ENCODE data around the gene METTL25. TPM values are rescaled to one million over a fixed set of nuclear protein-coding genes. Genes with fewer than 3 reads are reported as not detected.

METTL25 gene
- total RNA-seq, 1 experiment from 2014 or later, result 11.6 TPM

DNA sequence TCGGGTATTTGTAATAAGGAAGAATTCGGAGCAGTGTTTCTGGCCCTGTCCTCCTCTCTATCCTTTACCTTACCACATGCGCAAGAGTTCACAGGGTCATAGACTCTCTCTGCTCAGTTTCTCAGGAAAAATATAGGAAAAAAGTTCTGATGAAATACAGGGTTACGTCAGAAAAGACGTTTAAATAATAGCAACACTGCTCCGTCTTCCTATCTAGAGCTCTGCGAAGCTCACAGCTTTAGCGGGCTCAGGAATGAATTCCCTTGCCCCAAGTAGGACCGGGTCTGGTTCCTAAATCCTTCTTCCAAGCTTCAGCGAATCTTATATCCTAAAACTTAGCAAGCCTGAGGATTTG is 507 bp upstream of the METTL25 start:
- Histone ChIP-seq H3K23me2 (ENCODE audit: insufficient read length, low read depth, low read length, poor library complexity, severe bottlenecking) (no peaks in the 10 kb centered on the region), H3K4me2 (ENCODE audit: insufficient read depth, insufficient read length, low read length) (peak overlapping the region; percentile 71), H2BK5ac (ENCODE audit: insufficient read length, low read length) (no peak overlapping the region), H2BK15ac (ENCODE audit: low read depth, low read length) (no peak overlapping the region), H3K27me3 (ENCODE audit: insufficient read depth, low read length) (no peaks in the 10 kb centered on the region), H2BK20ac (ENCODE audit: low read depth, low read length, poor library complexity, severe bottlenecking) (no peak overlapping the region), H2BK12ac (ENCODE audit: insufficient read length, low read depth, low read length) (no peak overlapping the region), H3K4me1 (ENCODE audit: insufficient read depth, low read length) (no peaks in the 10 kb centered on the region), H4K91ac (ENCODE audit: insufficient read length, low read depth, low read length) (no peak overlapping the region), H3K9ac (ENCODE audit: extremely low read depth, insufficient read length, low read length) (peak overlapping the region; percentile 97), H3K14ac (ENCODE audit: insufficient read depth, low read length) (peak overlapping the region; percentile 95), H2BK120ac (ENCODE audit: low read depth, low read length, poor library complexity, severe bottlenecking) (no peak overlapping the region), H3K23ac (ENCODE audit: insufficient read length, low read depth, low read length) (no peak overlapping the region), H3T11ph (ENCODE audit: low read length) (peak overlapping the region; percentile 57), H4K5ac (ENCODE audit: insufficient read length, low read depth, low read length) (peak overlapping the region; percentile 97), H3K27ac (ENCODE audit: insufficient read length, low read depth, low read length) (peak overlapping the region; percentile 6), H2AFZ (ENCODE audit: low read length) (no peak overlapping the region), H3K56ac (ENCODE audit: insufficient read length, low read depth, low read length) (no peak overlapping the region), H4K20me1 (ENCODE audit: control insufficient read depth, insufficient read depth, insufficient read length) (no peaks in the 10 kb centered on the region), H3K4ac (ENCODE audit: low read depth, low read length) (no peak overlapping the region; the same call in 1 of the 2 replicates), H3K9me3 (ENCODE audit: control insufficient read depth, low read depth, low read length) (no peaks in the 10 kb centered on the region), H3K79me2 (ENCODE audit: insufficient read depth, low read length) (peaks cover 12% of the 10 kb centered on the region), H3K79me1 (ENCODE audit: insufficient read depth, low read depth, low read length, poor library complexity, severe bottlenecking) (peaks cover 4% of the 10 kb centered on the region), H4K8ac (replicated peaks; ENCODE audit: insufficient read length, low read depth, low read length) (peak overlapping the region; percentile 89), H3K18ac (ENCODE audit: insufficient read length, low read depth, low read length) (peak overlapping the region; percentile 98), H2AK5ac (ENCODE audit: insufficient read length, low read length) (no peak overlapping the region)
- H3K27ac Mint-ChIP-seq, result peak overlapping the region; percentile 100
- peaks cover 35 to 60% (median 59%) of the 10 kb centered on the region in 3 experiments for H3K36me3 Mint-ChIP-seq (ENCODE audit: insufficient read depth in 1 of 3, low read depth in 3 of 3)
- no CpG with 5 or more reads among the region's 10 CpGs for WGBS (ENCODE audit: extremely low coverage, insufficient read length, low lambda C conversion rate)
- peaks cover 14 to 20% of the 10 kb centered on the region in 2 experiments for H3K4me1 Mint-ChIP-seq
- peak overlapping the region; percentile 99 to 100 for H3K4me3 Mint-ChIP-seq
- H3K9me3 Mint-ChIP-seq, result peaks cover 2 to 6% of the 10 kb centered on the region in 2 experiments; a peak in 4 of 5 replicates
- DNase-seq, result no peak
- TF ChIP-seq, protein P1, sequence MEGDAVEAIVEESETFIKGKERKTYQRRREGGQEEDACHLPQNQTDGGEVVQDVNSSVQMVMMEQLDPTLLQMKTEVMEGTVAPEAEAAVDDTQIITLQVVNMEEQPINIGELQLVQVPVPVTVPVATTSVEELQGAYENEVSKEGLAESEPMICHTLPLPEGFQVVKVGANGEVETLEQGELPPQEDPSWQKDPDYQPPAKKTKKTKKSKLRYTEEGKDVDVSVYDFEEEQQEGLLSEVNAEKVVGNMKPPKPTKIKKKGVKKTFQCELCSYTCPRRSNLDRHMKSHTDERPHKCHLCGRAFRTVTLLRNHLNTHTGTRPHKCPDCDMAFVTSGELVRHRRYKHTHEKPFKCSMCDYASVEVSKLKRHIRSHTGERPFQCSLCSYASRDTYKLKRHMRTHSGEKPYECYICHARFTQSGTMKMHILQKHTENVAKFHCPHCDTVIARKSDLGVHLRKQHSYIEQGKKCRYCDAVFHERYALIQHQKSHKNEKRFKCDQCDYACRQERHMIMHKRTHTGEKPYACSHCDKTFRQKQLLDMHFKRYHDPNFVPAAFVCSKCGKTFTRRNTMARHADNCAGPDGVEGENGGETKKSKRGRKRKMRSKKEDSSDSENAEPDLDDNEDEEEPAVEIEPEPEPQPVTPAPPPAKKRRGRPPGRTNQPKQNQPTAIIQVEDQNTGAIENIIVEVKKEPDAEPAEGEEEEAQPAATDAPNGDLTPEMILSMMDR (conservative IDR thresholded peaks at IDR 0.05), result no peak
- H3K27me3 Mint-ChIP-seq (ENCODE audit: low read depth), result peaks cover 2% of the 10 kb centered on the region; the same call in 1 of the 2 replicates
